BE2C (cell line): ENCODE data around the gene FGD4.
A peak's percentile ranks its signal among the peaks of the same experiment; 100 is the strongest.

Source experiments
- DNase-seq: peaks from one replicate; pipeline ENCODE4 v3.0.0-alpha.2; 2020
- H3K27me3 ChIP-seq: fragments of 250-450 bp; sonication (Bioruptor Pico); 2 replicates; pipeline ENCODE4 v1.5.1; 2020; ENCODE audit warnings: mild to moderate bottlenecking
- H3K36me3 ChIP-seq: fragments of 250-450 bp; sonication (Bioruptor Pico); 2 replicates; pipeline ENCODE4 v1.5.1; 2020; ENCODE audit warnings: mild to moderate bottlenecking
- H3K4me1 ChIP-seq: fragments of 250-450 bp; sonication (Bioruptor Pico); 2 replicates; pipeline ENCODE4 v1.5.1; 2020
- H3K4me3 ChIP-seq: 2 replicates; pipeline ENCODE4 v1.5.1; 2011; ENCODE audit warnings: low read depth, low read length
- H3K9me3 ChIP-seq: fragments of 250-450 bp; sonication (Bioruptor Pico); 2 replicates; pipeline ENCODE4 v1.5.1; 2020
- TF ChIP-seq, protein P1 (sequence below): IDR thresholded peaks from 2 replicates; pipeline ENCODE4 v1.5.1; 2012; ENCODE audit warnings: mild to moderate bottlenecking, low read depth, low read length

Gene FGD4

DNA sequence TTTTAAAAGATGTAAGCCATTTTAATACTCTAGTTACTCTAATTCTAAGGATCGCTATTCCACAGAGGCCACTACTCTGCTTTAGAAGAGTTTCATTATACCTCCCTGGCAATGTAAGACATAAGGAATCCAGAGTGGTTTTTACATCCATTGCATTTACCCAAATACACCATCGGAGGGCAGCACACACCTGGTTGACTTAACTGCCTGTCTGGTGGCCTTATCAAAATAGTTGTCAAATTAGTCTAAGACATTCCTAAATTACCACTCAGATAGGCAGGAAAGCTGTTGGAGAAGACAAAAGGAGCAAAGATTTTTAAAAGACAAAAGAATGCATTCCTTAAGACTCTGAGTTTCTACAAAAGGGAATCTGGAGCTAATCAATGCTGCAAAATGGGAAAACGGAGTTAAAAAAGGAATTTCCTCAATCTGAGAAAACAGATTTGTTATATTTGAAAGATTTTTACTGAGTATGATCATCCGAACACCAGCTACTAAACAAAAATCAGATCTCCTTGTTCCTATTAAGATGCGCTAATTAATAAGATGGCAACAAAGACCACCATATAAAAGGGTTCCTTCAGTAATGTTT, 33.8 kb upstream of the FGD4 start:
- no peaks in the 10 kb centered on the region for H3K9me3 ChIP-seq
- H3K4me1 ChIP-seq: no peaks in the 10 kb centered on the region
- H3K36me3 ChIP-seq: no peaks in the 10 kb centered on the region
- TF ChIP-seq, protein P1, sequence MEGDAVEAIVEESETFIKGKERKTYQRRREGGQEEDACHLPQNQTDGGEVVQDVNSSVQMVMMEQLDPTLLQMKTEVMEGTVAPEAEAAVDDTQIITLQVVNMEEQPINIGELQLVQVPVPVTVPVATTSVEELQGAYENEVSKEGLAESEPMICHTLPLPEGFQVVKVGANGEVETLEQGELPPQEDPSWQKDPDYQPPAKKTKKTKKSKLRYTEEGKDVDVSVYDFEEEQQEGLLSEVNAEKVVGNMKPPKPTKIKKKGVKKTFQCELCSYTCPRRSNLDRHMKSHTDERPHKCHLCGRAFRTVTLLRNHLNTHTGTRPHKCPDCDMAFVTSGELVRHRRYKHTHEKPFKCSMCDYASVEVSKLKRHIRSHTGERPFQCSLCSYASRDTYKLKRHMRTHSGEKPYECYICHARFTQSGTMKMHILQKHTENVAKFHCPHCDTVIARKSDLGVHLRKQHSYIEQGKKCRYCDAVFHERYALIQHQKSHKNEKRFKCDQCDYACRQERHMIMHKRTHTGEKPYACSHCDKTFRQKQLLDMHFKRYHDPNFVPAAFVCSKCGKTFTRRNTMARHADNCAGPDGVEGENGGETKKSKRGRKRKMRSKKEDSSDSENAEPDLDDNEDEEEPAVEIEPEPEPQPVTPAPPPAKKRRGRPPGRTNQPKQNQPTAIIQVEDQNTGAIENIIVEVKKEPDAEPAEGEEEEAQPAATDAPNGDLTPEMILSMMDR: peak; percentile 89
- DNase-seq: peak; percentile 58
- H3K27me3 ChIP-seq: no peaks in the 10 kb centered on the region
- no peak overlapping the region for H3K4me3 ChIP-seq

DNA sequence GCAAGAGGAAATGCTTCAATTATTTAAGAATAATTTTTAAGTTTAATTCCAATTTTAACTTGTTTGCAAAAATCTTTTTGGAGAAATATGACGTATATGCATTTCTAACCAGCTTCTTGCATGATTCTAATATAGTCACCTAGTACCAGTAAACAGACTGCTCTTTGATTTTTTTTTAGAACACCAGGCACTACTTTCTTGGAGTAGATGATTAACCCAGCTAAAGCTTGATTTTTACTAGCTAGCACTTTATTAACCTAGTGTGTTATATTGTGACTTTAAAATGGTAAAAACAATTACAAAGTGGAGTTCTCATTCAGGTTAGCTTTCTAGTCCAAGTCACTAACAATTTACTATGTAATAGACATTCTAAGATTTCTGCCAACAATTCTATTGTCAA, 32.6 kb upstream of the FGD4 start:
- no peak for DNase-seq
- no peaks in the 10 kb centered on the region for H3K9me3 ChIP-seq
- H3K27me3 ChIP-seq: no peaks in the 10 kb centered on the region
- no peaks in the 10 kb centered on the region for H3K4me1 ChIP-seq
- TF ChIP-seq, protein P1: no peak
- no peak overlapping the region for H3K4me3 ChIP-seq
- H3K36me3 ChIP-seq: no peaks in the 10 kb centered on the region

DNA sequence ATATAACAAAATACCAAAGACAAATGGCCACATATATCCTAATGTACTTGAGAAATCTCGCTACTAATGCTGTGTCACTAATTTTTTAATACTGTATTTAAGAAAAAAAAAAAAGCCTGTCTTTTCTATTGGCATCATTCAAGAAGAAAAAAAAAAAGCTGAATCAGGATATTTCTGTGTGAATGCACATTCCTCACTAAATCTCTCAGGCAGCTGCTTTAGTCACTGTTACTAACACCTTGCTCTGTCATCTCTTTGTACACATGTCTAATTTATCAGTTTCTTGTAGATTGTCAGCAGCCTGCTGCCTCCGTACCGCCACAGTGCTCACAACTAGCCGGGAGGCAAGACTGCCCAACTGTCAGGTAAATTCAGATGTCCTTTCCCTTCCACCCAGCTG, 32.0 kb upstream of the FGD4 start:
- no peak overlapping the region for H3K4me3 ChIP-seq
- no peaks in the 10 kb centered on the region for H3K36me3 ChIP-seq
- no peak for DNase-seq
- H3K4me1 ChIP-seq: no peaks in the 10 kb centered on the region
- TF ChIP-seq, protein P1: no peak
- H3K27me3 ChIP-seq: no peaks in the 10 kb centered on the region
- no peaks in the 10 kb centered on the region for H3K9me3 ChIP-seq

DNA sequence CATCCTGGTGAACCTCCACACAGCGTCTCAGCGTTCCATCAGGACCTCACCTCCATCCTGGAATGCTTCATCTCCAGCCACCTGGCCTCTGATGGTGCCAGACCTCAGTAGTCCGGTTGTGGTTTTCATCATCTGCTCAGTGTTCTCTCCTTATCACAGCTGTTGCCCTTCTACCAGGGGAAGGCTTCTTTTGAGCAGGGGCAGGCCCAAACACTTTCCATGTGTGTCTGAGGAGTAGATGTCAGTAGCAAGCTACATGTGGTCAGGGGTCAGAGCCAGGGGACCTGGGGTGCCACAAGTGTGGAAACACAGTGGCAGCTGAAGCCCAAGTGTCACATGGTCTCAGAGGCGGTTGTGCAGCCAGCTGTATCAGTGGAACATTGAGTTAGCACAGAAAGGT, 30.2 kb upstream of the FGD4 start:
- no peak overlapping the region for H3K4me3 ChIP-seq
- H3K36me3 ChIP-seq: no peaks in the 10 kb centered on the region
- no peak for DNase-seq
- TF ChIP-seq, protein P1: no peak
- H3K9me3 ChIP-seq: no peaks in the 10 kb centered on the region
- H3K4me1 ChIP-seq: no peaks in the 10 kb centered on the region
- H3K27me3 ChIP-seq: no peaks in the 10 kb centered on the region

DNA sequence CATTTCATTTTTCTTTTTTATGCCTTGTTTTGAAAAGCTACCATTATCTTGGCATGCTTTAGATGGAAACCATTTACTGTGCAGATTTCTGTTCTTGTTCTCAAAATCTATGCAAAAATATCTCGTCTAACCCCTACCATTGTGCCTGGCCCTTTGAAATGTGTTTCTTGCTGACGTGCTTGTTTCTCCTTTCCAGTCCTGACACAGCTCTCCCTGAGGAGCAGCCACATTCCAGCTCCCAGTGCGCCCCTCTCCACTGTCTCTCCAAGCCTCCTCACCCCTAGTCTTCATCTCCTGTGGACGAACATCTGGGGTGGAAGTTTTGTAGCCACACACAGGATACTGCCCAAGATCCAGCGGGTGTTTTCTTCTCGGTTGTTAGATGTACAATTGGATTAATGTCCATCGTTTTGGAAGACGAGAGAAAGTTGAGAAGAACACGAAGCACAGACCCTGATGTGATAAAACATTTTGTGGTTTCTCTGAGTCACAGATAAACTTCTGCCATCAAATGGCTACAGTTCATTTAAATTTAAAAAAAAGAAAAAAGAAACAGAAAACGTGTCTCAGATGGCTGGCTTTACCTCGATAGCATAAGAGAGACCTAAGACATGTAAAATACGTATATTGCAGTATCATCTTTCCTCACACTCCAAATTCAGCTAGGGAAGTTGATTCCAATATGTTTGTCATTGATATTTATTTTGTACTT, 21.9 kb upstream of the FGD4 start:
- Histone ChIP-seq H3K4me3 (no peak overlapping the region), H3K27me3 (no peaks in the 10 kb centered on the region), H3K4me1 (no peaks in the 10 kb centered on the region), H3K36me3 (no peaks in the 10 kb centered on the region; the same call in 1 of the 2 replicates), H3K9me3 (no peaks in the 10 kb centered on the region)
- TF ChIP-seq, protein P1: no peak
- no peak for DNase-seq

DNA sequence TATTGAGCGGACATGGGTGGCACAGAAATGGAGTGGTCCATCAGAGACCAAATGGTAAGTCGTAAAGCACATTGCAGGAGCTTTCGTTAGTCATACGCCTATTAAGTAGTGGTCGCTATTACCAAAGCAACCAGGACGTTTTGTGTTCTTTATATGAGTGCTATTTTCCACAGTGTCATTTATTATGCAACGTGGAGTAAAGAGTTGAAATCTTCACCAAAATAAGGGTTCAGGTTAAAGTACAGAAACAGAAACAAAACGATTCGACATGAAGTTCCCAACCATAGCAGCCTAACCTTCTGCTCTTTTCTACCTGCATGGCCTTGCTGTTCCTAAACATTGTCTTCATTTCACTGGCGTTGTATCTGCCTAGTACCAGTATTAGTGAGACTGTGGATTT, 20.1 kb upstream of the FGD4 start:
- Histone ChIP-seq H3K27me3 (peaks cover 4% of the 10 kb centered on the region), H3K4me3 (no peak overlapping the region)
- DNase-seq: no peak

More for the DNA sequence above, 20.1 kb upstream of the FGD4 start:
- H3K4me1 ChIP-seq: no peaks in the 10 kb centered on the region
- no peaks in the 10 kb centered on the region for H3K9me3 ChIP-seq
- no peaks in the 10 kb centered on the region; the same call in 1 of the 2 replicates for H3K36me3 ChIP-seq
- TF ChIP-seq, protein P1: no peak
